C4-2B (cell line): ENCODE results near the gene CHST11.

Experiments used
- ZFX ChIP-seq: fragments of 450-650 bp; IDR thresholded peaks from 2 replicates; pipeline ENCODE4 v1.6.1; 2017
- TF ChIP-seq, protein P1 (sequence below): fragments of 450-650 bp; conservative IDR thresholded peaks from 2 replicates; pipeline ENCODE4 v1.5.1; 2017; ENCODE audit warnings: mild to moderate bottlenecking

DNA sequence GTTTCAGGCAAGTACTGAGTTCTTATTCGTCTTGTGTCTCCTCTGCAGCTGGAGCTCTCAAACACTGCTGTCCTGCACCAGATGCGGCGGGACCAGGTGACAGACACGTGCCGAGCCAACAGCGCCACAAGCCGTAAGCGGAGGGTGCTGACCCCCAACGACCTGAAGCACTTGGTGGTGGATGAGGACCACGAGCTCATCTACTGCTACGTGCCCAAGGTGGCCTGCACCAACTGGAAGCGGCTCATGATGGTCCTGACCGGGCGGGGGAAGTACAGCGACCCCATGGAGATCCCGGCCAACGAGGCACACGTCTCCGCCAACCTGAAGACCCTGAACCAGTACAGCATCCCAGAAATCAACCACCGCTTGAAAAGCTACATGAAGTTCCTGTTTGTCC is 300.2 kb downstream of the CHST11 start:
- TF ChIP-seq, protein P1, sequence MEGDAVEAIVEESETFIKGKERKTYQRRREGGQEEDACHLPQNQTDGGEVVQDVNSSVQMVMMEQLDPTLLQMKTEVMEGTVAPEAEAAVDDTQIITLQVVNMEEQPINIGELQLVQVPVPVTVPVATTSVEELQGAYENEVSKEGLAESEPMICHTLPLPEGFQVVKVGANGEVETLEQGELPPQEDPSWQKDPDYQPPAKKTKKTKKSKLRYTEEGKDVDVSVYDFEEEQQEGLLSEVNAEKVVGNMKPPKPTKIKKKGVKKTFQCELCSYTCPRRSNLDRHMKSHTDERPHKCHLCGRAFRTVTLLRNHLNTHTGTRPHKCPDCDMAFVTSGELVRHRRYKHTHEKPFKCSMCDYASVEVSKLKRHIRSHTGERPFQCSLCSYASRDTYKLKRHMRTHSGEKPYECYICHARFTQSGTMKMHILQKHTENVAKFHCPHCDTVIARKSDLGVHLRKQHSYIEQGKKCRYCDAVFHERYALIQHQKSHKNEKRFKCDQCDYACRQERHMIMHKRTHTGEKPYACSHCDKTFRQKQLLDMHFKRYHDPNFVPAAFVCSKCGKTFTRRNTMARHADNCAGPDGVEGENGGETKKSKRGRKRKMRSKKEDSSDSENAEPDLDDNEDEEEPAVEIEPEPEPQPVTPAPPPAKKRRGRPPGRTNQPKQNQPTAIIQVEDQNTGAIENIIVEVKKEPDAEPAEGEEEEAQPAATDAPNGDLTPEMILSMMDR, result no peak
- TF ChIP-seq ZFX, result no peak
